ENCODE results near the gene PCIF1.

The PCIF1 gene

DNA sequence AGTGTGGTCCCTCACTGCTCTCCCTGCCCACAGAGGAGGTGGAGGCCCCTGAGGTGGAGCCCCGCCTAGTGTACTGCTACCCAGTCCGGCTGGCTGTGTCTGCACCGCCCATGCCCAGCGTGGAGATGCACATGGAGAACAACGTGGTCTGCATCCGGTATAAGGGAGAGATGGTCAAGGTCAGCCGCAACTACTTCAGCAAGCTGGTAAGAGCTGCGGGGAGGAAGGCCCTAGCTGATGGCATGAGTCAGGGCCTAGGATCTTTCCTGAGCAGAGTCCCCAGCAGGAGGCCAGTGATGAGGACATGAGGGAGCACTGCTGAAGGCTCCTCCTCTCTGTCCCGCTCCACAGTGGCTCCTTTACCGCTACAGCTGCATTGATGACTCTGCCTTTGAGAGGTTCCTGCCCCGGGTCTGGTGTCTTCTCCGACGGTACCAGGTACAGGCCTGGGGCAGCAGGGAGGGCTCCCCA, 11.2 kb downstream of the PCIF1 start:
- DNase-seq (ENCODE audit: low read depth): no peak
- H3K4me3 ChIP-seq (replicated peaks; ENCODE audit: low read depth, low read length): no peak overlapping the region
- TF ChIP-seq, protein P1, sequence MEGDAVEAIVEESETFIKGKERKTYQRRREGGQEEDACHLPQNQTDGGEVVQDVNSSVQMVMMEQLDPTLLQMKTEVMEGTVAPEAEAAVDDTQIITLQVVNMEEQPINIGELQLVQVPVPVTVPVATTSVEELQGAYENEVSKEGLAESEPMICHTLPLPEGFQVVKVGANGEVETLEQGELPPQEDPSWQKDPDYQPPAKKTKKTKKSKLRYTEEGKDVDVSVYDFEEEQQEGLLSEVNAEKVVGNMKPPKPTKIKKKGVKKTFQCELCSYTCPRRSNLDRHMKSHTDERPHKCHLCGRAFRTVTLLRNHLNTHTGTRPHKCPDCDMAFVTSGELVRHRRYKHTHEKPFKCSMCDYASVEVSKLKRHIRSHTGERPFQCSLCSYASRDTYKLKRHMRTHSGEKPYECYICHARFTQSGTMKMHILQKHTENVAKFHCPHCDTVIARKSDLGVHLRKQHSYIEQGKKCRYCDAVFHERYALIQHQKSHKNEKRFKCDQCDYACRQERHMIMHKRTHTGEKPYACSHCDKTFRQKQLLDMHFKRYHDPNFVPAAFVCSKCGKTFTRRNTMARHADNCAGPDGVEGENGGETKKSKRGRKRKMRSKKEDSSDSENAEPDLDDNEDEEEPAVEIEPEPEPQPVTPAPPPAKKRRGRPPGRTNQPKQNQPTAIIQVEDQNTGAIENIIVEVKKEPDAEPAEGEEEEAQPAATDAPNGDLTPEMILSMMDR (IDR thresholded peaks at IDR 0.05; ENCODE audit: low read length, missing control alignments): no peak

DNA sequence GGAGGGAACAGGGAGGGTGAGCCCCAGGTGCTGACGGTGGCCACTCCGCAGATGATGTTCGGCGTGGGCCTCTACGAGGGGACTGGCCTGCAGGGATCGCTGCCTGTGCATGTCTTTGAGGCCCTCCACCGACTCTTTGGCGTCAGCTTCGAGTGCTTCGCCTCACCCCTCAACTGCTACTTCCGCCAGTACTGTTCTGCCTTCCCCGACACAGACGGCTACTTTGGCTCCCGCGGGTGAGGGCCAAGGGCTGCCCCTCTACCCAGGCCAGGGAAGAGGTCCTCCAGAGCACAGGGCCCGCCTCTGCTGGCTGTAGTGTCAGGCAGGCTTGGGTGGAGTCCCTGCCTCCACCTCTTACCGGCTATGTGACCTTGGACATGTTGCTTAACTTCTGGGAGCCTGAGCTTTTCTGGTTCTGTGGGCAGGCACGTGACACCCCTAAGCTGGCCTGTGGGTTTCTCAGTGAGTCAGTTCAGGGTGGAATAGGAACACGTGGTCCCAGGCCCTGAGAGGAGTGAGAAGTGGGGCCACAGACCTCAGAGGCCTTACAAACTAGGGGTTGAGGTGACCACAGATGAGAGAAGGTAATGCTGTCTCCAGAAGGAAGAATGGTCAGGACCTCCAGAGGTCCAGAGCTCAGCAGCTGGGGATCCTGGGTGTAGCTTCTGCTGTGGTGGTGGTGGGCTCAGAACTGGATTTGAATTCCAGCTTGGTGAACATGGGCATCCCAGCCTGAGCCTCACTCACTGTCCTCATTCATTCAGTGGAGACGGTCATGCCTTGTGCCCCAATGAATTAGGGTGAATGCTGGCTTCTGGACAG, 11.9 kb downstream of the PCIF1 start:
- TF ChIP-seq, protein P1 (IDR thresholded peaks at IDR 0.05; ENCODE audit: low read length, missing control alignments): no peak
- H3K4me3 ChIP-seq (replicated peaks; ENCODE audit: low read depth, low read length): no peak overlapping the region
- DNase-seq (ENCODE audit: low read depth): peak; percentile 40

DNA sequence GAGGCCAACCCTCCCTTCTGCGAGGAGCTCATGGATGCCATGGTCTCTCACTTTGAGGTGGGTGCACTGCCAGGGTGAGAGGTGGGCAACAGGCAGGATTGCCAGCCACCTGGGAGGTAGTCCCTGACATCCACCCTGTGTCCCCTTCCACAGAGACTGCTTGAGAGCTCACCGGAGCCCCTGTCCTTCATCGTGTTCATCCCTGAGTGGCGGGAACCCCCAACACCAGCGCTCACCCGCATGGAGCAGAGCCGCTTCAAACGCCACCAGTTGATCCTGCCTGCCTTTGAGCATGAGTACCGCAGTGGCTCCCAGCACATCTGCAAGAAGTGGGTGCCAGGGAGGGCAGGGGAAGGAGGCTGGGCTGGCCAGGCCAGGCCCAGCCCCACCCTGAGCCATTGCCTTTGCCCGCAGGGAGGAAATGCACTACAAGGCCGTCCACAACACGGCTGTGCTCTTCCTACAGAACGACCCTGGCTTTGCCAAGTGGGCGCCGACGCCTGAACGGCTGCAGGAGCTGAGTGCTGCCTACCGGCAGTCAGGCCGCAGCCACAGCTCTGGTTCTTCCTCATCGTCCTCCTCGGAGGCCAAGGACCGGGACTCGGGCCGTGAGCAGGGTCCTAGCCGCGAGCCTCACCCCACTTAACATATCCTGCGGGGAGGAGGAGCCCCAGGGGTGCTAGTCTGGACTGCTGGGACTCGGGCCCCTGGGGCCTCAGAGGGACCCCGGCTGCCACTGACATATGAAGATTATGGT, 12.8 kb downstream of the PCIF1 start:
- TF ChIP-seq, protein P1 (IDR thresholded peaks at IDR 0.05; ENCODE audit: low read length, missing control alignments): no peak
- no peak overlapping the region for H3K4me3 ChIP-seq (replicated peaks; ENCODE audit: low read depth, low read length)

DNA sequence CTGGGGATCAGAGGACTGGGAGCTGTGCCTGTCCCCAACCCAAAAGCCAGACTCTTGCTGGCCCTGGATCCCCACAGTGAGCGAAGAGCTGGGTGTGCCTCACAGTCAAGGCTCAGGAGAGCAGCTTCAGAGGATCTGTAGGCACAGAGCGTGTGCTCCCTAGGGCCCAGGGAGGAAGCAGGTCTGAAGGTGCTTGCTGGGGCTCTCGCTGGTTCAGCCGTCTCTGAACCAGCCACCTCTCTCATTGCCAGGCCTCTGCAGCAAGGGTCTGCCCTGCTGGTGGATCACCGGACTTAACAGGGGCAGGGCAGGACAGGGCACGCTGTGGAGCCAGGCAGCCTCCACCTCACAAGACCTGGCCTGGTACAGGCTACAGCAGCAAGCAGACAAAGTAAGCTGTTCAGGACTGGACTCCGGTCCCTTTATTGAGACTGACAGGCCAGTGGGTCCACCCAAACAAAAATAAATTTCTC, 13.8 kb downstream of the PCIF1 start:
- TF ChIP-seq, protein P1 (IDR thresholded peaks at IDR 0.05; ENCODE audit: low read length, missing control alignments): no peak
- H3K4me3 ChIP-seq (replicated peaks; ENCODE audit: low read depth, low read length): no peak overlapping the region
- no peak for DNase-seq (ENCODE audit: low read depth)

More for the DNA sequence above, 12.8 kb downstream of the PCIF1 start:
- no peak for DNase-seq (ENCODE audit: low read depth)

DNA sequence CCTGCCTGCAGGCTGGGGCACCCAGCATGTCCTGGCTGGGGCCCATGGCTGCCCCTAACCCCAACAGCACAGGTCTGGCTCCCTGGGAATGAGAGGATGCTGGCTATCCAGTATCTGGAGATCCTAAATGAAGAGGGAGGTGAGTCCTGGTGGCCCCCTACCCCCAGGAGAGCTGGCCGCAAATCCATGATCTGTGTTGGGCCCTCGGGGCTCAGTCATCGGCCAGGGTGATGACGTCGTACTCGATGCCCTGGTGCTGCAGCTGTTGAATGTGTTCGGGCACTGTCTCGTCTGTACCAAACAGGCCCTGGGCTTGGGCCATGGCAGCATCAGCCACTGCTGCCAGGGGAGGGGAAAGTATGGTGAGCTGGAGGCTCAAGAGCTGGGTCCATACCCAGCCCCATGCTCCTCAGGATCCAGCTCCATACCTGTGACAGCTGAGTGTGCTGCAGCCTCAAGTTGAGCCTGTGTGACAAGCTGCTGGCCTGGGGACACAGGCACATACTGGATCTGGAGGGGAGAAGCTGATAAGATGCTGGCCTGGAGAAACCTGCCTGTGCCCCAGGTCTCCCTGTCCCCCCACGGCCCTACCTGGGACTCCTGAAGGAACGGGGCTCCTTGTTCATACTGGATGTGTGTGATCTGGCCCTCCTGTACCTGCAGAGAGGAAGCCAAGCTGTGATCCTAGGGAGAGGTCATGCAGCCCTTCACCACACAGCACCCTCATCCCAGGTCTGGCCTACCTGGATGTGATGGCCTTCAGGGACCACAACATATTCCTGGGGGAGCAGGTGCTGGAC, 14.5 kb downstream of the PCIF1 start:
- TF ChIP-seq, protein P1 (IDR thresholded peaks at IDR 0.05; ENCODE audit: low read length, missing control alignments): no peak
- DNase-seq (ENCODE audit: low read depth): no peak
- no peak overlapping the region for H3K4me3 ChIP-seq (replicated peaks; ENCODE audit: low read depth, low read length)

DNA sequence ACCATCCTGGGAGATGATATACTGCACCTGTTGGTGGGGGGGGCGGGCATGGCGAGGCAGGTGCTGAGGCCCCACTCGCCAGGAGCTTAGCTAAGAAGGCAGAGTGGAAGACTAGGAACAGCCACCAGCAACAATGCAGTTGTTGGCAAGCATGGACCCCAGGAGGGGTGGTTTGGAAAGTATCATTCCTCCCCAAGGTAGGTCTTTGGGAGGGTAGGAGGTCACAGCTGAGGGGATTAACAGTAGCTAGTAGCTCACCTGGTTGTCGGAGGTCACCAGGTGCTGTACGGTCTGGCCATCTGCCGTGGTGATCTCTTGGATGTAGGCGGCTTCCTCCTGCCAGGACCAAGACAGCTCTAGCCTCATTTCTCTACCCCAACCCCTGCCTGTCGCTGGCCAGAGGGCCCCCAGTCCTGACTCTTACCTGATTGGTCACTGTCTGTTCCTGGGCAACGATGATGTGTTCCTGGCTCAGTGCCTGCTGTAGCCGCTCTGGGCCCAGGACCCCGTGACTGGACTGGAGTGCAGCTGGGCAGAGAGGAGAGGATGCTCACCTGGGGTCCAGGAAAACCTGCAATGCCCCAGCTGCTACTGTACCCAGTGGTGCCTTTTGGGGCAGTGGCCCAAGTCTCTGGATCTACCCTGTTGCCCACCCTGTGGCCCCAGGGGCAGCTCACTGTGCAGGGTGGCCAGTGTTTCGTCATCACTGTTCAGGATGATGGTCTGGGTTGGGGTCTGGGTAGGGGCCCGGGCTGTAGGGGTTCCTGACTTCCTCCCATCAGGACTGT, 15.3 kb downstream of the PCIF1 start:
- TF ChIP-seq, protein P1 (IDR thresholded peaks at IDR 0.05; ENCODE audit: low read length, missing control alignments): no peak
- DNase-seq (ENCODE audit: low read depth): no peak
- H3K4me3 ChIP-seq (replicated peaks; ENCODE audit: low read depth, low read length): no peak overlapping the region
